ENCODE results near the gene CD247. TPM values are rescaled to one million over a fixed set of nuclear protein-coding genes. Genes with fewer than 3 reads are reported as not detected.

CD247 gene
- polyA plus RNA-seq, 2 of the 4 experiments (the other 2 are of a cell fraction): 0.10 to 0.27 TPM

- no peak overlapping the region for H3K4me3 ChIP-seq
- DNase-seq (ENCODE audit: low read depth in 1 of 2, low spot score in 1 of 2) (no peak), FAIRE-seq (no peak), ATAC-seq (peak; percentile 55 to 74; a peak in 5 of 6 replicates)
- no peak overlapping the region for H3K4me2 ChIP-seq
- ChIA-PET POLR2A (interaction anchor here (0.6 to 1.5 kb wide), 3 partner anchors 21 to 78 kb away, joined by 3 to 5 read pairs (median 3); partner anchors contain the start of gene CREG1), CTCF (interaction anchor here (0.6 to 7.0 kb wide), 51 partner anchors 8 to 628 kb away, joined by 3 to 56 read pairs (median 5); partner anchors contain the start of gene CD247)
- no peak overlapping the region for H3K27ac ChIP-seq
- no peaks in the 10 kb centered on the region for H3K9me3 ChIP-seq
- 0 out of 3 replicates have a peak, but pooled peaks cover 4% of the 10 kb centered on the region for H3K4me1 ChIP-seq
- WGBS (ENCODE audit: missing lambda C conversion rate): 69% methylated on average over 6 of the region's 6 CpGs
- TF ChIP-seq JUN (IDR thresholded peaks at IDR 0.05) (no peak), FOSB (CRISPR knock-in tag; IDR thresholded peaks at IDR 0.05) (no peak), MAFK (IDR thresholded peaks at IDR 0.05; ENCODE audit: partially characterized antibody) (no peak), PBX3 (IDR thresholded peaks at IDR 0.05) (no peak), MYC (IDR thresholded peaks at IDR 0.05; ENCODE audit: borderline replicate concordance, low read length) (no peak), KDM1A (IDR thresholded peaks at IDR 0.05; ENCODE audit: low read depth) (no peak), ZC3H11A (IDR thresholded peaks at IDR 0.05) (no peak), E2F6 (IDR thresholded peaks at IDR 0.05; ENCODE audit: borderline replicate concordance, low read depth) (no peak), ELK1 (IDR thresholded peaks at IDR 0.05; ENCODE audit: low read depth, low read length) (no peak), CBX8 (IDR thresholded peaks at IDR 0.05) (no peak)
Observed at GRCh38 chr1:167532964-167533824, 14.9 kb upstream of the CD247 start.

GRCh38 chr1:167532375-167532774 is 14.0 kb upstream of the CD247 start:
- no peak for ATAC-seq
- no peak overlapping the region for H3K4me2 ChIP-seq
- FAIRE-seq: no peak
- no peaks in the 10 kb centered on the region for H3K9me3 ChIP-seq
- no peak overlapping the region for H3K27ac ChIP-seq
- DNase-seq (ENCODE audit: low read depth in 1 of 2, low spot score in 1 of 2): no peak
- no peak overlapping the region for H3K4me3 ChIP-seq
- TF ChIP-seq EHF (CRISPR knock-in tag; IDR thresholded peaks at IDR 0.05): no peak
- TF ChIP-seq EHMT2 (IDR thresholded peaks at IDR 0.05; ENCODE audit: low read depth): no peak
- TF ChIP-seq PBX3 (IDR thresholded peaks at IDR 0.05): no peak
- TF ChIP-seq BHLHE40 (IDR thresholded peaks at IDR 0.05; ENCODE audit: low read depth, low read length): no peak
- TF ChIP-seq SREBF2 (IDR thresholded peaks at IDR 0.05): no peak
- TF ChIP-seq FOXS1 (CRISPR knock-in tag; IDR thresholded peaks at IDR 0.05): no peak
- TF ChIP-seq CHD2 (IDR thresholded peaks at IDR 0.05; ENCODE audit: low read length, partially characterized antibody): no peak
- TF ChIP-seq SMC3 (IDR thresholded peaks at IDR 0.05): no peak
- TF ChIP-seq RAD21 (conservative IDR thresholded peaks at IDR 0.05 in 1 of 2, IDR thresholded peaks at IDR 0.05 in 1 of 2): no peak
- no peak for TF ChIP-seq ATOH8 (CRISPR knock-in tag; IDR thresholded peaks at IDR 0.05; ENCODE audit: low read depth)
- 0 out of 3 replicates have a peak, but pooled peaks cover 4% of the 10 kb centered on the region for H3K4me1 ChIP-seq
- CTCF ChIA-PET: interaction anchor here (0.9 to 7.0 kb wide), 15 partner anchors 8 to 627 kb away, joined by 3 to 56 read pairs (median 10); no protein-coding TSS in a partner anchor
- POLR2A ChIA-PET: no interaction called here
